Measurements from ENCODE around the gene IL13.

The IL13 gene

GRCh38 chr5:132667761-132668705 lies 10.1 kb downstream of the IL13 start:
- Histone ChIP-seq H3K36me3 (ENCODE audit: insufficient read depth, low read length) (no peaks in the 10 kb centered on the region), H3K9ac (ENCODE audit: low read depth, low read length) (no peak overlapping the region), H4K20me1 (ENCODE audit: insufficient read depth, low read length) (no peaks in the 10 kb centered on the region), H3K4me1 (ENCODE audit: insufficient read depth, low read length) (0 out of 2 replicates have a peak, but pooled peaks cover under 1% of the 10 kb centered on the region), H3K27ac (ENCODE audit: low read length) (no peak overlapping the region), H3K9me3 (ENCODE audit: insufficient read depth, low read length, severe bottlenecking) (no peaks in the 10 kb centered on the region), H2AFZ (ENCODE audit: low read depth, low read length) (no peak overlapping the region), H3K79me2 (ENCODE audit: insufficient read depth, low read length) (no peaks in the 10 kb centered on the region), H3K4me2 (ENCODE audit: insufficient read depth, low read length) (no peak overlapping the region), H3K4me3 (ENCODE audit: low read depth in 1 of 2, low read length in 2 of 2) (no peak overlapping the region), H3K27me3 (ENCODE audit: insufficient read depth, low read length, poor library complexity) (no peaks in the 10 kb centered on the region)
- ATAC-seq (ENCODE audit: insufficient read depth, low read depth), result no peak
- no peak for DNase-seq
- TF ChIP-seq CTCF (IDR thresholded peaks at IDR 0.05; ENCODE audit: borderline replicate concordance, extremely low read depth, low read length, poor library complexity, severe bottlenecking) (no peak), EZH2 (IDR thresholded peaks at IDR 0.05; ENCODE audit: borderline replicate concordance, low read depth, low read length, severe bottlenecking) (no peak)

- Histone ChIP-seq H3K36me3 (ENCODE audit: insufficient read depth, low read length) (no peaks in the 10 kb centered on the region), H4K20me1 (ENCODE audit: insufficient read depth, low read length) (no peaks in the 10 kb centered on the region), H3K4me3 (ENCODE audit: low read depth in 1 of 2, low read length in 2 of 2) (no peak overlapping the region), H3K4me2 (ENCODE audit: insufficient read depth, low read length) (no peak overlapping the region), H3K79me2 (ENCODE audit: insufficient read depth, low read length) (no peaks in the 10 kb centered on the region), H3K9me3 (ENCODE audit: insufficient read depth, low read length, severe bottlenecking) (no peaks in the 10 kb centered on the region), H2AFZ (ENCODE audit: low read depth, low read length) (no peak overlapping the region), H3K27me3 (ENCODE audit: insufficient read depth, low read length, poor library complexity) (no peaks in the 10 kb centered on the region), H3K9ac (ENCODE audit: low read depth, low read length) (no peak overlapping the region), H3K27ac (ENCODE audit: low read length) (no peak overlapping the region), H3K4me1 (ENCODE audit: insufficient read depth, low read length) (no peaks in the 10 kb centered on the region)
- DNase-seq (no peak), ATAC-seq (ENCODE audit: insufficient read depth, low read depth) (no peak)
- TF ChIP-seq EZH2 (IDR thresholded peaks at IDR 0.05; ENCODE audit: borderline replicate concordance, low read depth, low read length, severe bottlenecking) (no peak), CTCF (IDR thresholded peaks at IDR 0.05; ENCODE audit: borderline replicate concordance, extremely low read depth, low read length, poor library complexity, severe bottlenecking) (no peak)
These were observed 10.9 kb downstream of the IL13 start for GRCh38 chr5:132668706-132669454.

GRCh38 chr5:132669455-132669820 lies 11.5 kb downstream of the IL13 start:
- Histone ChIP-seq H3K9ac (ENCODE audit: low read depth, low read length) (no peak overlapping the region), H3K27me3 (ENCODE audit: insufficient read depth, low read length, poor library complexity) (no peaks in the 10 kb centered on the region), H3K36me3 (ENCODE audit: insufficient read depth, low read length) (no peaks in the 10 kb centered on the region), H4K20me1 (ENCODE audit: insufficient read depth, low read length) (no peaks in the 10 kb centered on the region), H3K4me2 (ENCODE audit: insufficient read depth, low read length) (no peak overlapping the region), H2AFZ (ENCODE audit: low read depth, low read length) (no peak overlapping the region), H3K79me2 (ENCODE audit: insufficient read depth, low read length) (no peaks in the 10 kb centered on the region), H3K9me3 (ENCODE audit: insufficient read depth, low read length, severe bottlenecking) (no peaks in the 10 kb centered on the region), H3K4me1 (ENCODE audit: insufficient read depth, low read length) (no peaks in the 10 kb centered on the region), H3K27ac (ENCODE audit: low read length) (no peak overlapping the region), H3K4me3 (ENCODE audit: low read depth in 1 of 2, low read length in 2 of 2) (no peak overlapping the region)
- DNase-seq (no peak), ATAC-seq (ENCODE audit: insufficient read depth, low read depth) (no peak)
- TF ChIP-seq CTCF (IDR thresholded peaks at IDR 0.05; ENCODE audit: borderline replicate concordance, extremely low read depth, low read length, poor library complexity, severe bottlenecking), result no peak
- TF ChIP-seq EZH2 (IDR thresholded peaks at IDR 0.05; ENCODE audit: borderline replicate concordance, low read depth, low read length, severe bottlenecking), result no peak
